ENCODE results near the gene PPT1. TPM values are rescaled to one million over a fixed set of nuclear protein-coding genes. Genes with fewer than 3 reads are reported as not detected.

PPT1 gene
- total and polyA plus RNA-seq, 2 experiments from 2014 or later = 64.2 to 78.0 TPM

- H3K4me3 ChIP-seq = no peak overlapping the region
- H2AFZ ChIP-seq = peak overlapping the region; percentile 3
- H3K9me2 ChIP-seq (replicated peaks; ENCODE audit: insufficient read depth) = no peaks in the 10 kb centered on the region
- H3K36me3 ChIP-seq (replicated peaks; ENCODE audit: insufficient read depth, low read depth) = no peaks in the 10 kb centered on the region
- H3K9me3 ChIP-seq (ENCODE audit: low read depth) = no peaks in the 10 kb centered on the region
- no peaks in the 10 kb centered on the region for H3K4me1 ChIP-seq (ENCODE audit: insufficient read depth)
- H3K4me2 ChIP-seq = peak overlapping the region; percentile 49
- no peaks in the 10 kb centered on the region for H3K79me2 ChIP-seq
- 79% methylated on average over 7 of the region's 7 CpGs for WGBS (ENCODE audit: low lambda C conversion rate, missing lambda C conversion rate)
- TF ChIP-seq CTCF (IDR thresholded peaks at IDR 0.05; ENCODE audit: poor library complexity) (no peak), EZH2phosphoT487 (IDR thresholded peaks at IDR 0.05; ENCODE audit: low read depth, severe bottlenecking, unreplicated experiment) (no peak), EZH2 (IDR thresholded peaks at IDR 0.05; ENCODE audit: borderline replicate concordance) (no peak)
- peaks cover 9% of the 10 kb centered on the region for H3K27me3 ChIP-seq
- DNase-seq (ENCODE audit: low spot score) = peak; percentile 16
- H3K27ac ChIP-seq = peak overlapping the region; percentile 61
- H4K20me1 ChIP-seq (ENCODE audit: insufficient read depth, poor library complexity, severe bottlenecking) = no peaks in the 10 kb centered on the region
These were observed 43.3 kb upstream of the PPT1 start for GRCh38 chr1:40140211-40140973.

- no peak overlapping the region for H2AFZ ChIP-seq
- no peak for TF ChIP-seq CTCF (IDR thresholded peaks at IDR 0.05; ENCODE audit: poor library complexity)
- TF ChIP-seq EZH2phosphoT487 (IDR thresholded peaks at IDR 0.05; ENCODE audit: low read depth, severe bottlenecking, unreplicated experiment) = no peak
- TF ChIP-seq EZH2 (IDR thresholded peaks at IDR 0.05; ENCODE audit: borderline replicate concordance) = no peak
- no peaks in the 10 kb centered on the region for H3K79me2 ChIP-seq
- H3K9me2 ChIP-seq (replicated peaks; ENCODE audit: insufficient read depth) = no peaks in the 10 kb centered on the region
- no peaks in the 10 kb centered on the region for H3K9me3 ChIP-seq (ENCODE audit: low read depth)
- H3K27ac ChIP-seq = no peak overlapping the region
- no peaks in the 10 kb centered on the region for H4K20me1 ChIP-seq (ENCODE audit: insufficient read depth, poor library complexity, severe bottlenecking)
- no peaks in the 10 kb centered on the region for H3K27me3 ChIP-seq
- DNase-seq (ENCODE audit: low spot score) = no peak
- WGBS (ENCODE audit: low lambda C conversion rate, missing lambda C conversion rate) = 54% methylated on average over 2 of the region's 2 CpGs
- H3K4me3 ChIP-seq = no peak overlapping the region
- no peaks in the 10 kb centered on the region for H3K36me3 ChIP-seq (replicated peaks; ENCODE audit: insufficient read depth, low read depth)
- no peak overlapping the region for H3K4me2 ChIP-seq
- no peaks in the 10 kb centered on the region for H3K4me1 ChIP-seq (ENCODE audit: insufficient read depth)
These were observed 36.8 kb upstream of the PPT1 start for GRCh38 chr1:40133839-40134238.

GRCh38 chr1:40133312-40133665 lies 36.2 kb upstream of the PPT1 start:
- no peaks in the 10 kb centered on the region for H3K36me3 ChIP-seq (replicated peaks; ENCODE audit: insufficient read depth, low read depth)
- DNase-seq (ENCODE audit: low spot score) = no peak
- H3K9me3 ChIP-seq (ENCODE audit: low read depth) = no peaks in the 10 kb centered on the region
- H3K4me1 ChIP-seq (ENCODE audit: insufficient read depth) = no peaks in the 10 kb centered on the region
- 98% methylated on average over 17 of the region's 21 CpGs for WGBS (ENCODE audit: low lambda C conversion rate, missing lambda C conversion rate)
- no peaks in the 10 kb centered on the region for H3K9me2 ChIP-seq (replicated peaks; ENCODE audit: insufficient read depth)
- no peak overlapping the region for H3K27ac ChIP-seq
- H3K4me3 ChIP-seq = no peak overlapping the region
- H3K27me3 ChIP-seq = no peaks in the 10 kb centered on the region
- no peaks in the 10 kb centered on the region for H3K79me2 ChIP-seq
- H3K4me2 ChIP-seq = no peak overlapping the region
- no peaks in the 10 kb centered on the region for H4K20me1 ChIP-seq (ENCODE audit: insufficient read depth, poor library complexity, severe bottlenecking)
- TF ChIP-seq EZH2phosphoT487 (IDR thresholded peaks at IDR 0.05; ENCODE audit: low read depth, severe bottlenecking, unreplicated experiment) (no peak), CTCF (IDR thresholded peaks at IDR 0.05; ENCODE audit: poor library complexity) (no peak), EZH2 (IDR thresholded peaks at IDR 0.05; ENCODE audit: borderline replicate concordance) (no peak)
- no peak overlapping the region for H2AFZ ChIP-seq
